ENCODE results near the gene SLIT3. TPM values are rescaled to one million over a fixed set of nuclear protein-coding genes. Genes with fewer than 3 reads are reported as not detected.

The SLIT3 gene
- total RNA-seq, 1 experiment from 2014 or later: 0.10 TPM

DNA sequence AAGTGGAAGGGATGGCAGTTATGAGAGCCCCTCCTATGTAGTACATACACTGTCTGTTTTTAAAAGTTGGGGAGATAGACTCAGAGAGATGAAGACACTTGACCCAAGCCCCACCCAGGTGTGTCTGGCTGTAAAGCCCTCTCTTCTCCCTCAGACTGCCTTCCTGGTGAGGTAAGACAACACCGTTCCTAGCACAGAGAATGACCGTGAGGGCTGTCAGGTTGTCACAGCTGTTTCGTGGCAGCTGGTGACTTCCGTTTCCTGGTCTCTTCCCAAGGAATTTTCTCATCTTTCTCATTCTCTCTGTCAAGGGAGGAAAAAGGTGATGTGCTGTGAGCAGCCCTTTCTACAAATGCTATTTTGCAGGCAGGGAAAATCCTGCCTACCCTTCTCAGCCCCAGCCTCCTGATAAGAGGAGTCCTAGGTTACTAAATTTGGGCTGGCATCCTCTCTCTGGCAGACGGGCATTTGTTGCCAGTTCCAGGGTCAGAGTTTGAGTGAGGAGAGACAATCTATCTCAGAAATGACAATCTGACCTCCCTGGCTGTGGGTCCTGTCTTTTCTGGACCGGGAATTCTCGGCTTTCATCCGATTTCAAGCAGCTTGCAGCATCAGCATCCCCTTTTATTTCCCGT lies 458.3 kb downstream of the SLIT3 start:
- TF ChIP-seq EZH2 (IDR thresholded peaks at IDR 0.05) (0 out of 2 replicates have a peak, but pooled peaks have one; percentile 18), ELF1 (IDR thresholded peaks at IDR 0.05; ENCODE audit: borderline replicate concordance, low read depth) (no peak)
- Histone ChIP-seq H3K4me3 (replicated peaks in 1 of 2; ENCODE audit: low read depth in 1 of 2, low read length in 2 of 2) (no peak overlapping the region), H3K9me2 (ENCODE audit: insufficient read depth) (no peaks in the 10 kb centered on the region), H2AFZ (ENCODE audit: low read depth, low read length, poor library complexity, severe bottlenecking) (no peak overlapping the region), H4K20me1 (ENCODE audit: insufficient read depth) (no peaks in the 10 kb centered on the region), H3K79me2 (ENCODE audit: insufficient read depth, low read length) (no peaks in the 10 kb centered on the region), H3K9me3 (ENCODE audit: control insufficient read depth in 1 of 2, insufficient read depth in 1 of 2, low read depth in 1 of 2, low read length in 2 of 2) (no peaks in the 10 kb centered on the region), H3K27ac (ENCODE audit: low read depth, low read length) (no peak overlapping the region), H3K9ac (ENCODE audit: low read length) (no peak overlapping the region), H3K27me3 (ENCODE audit: insufficient read depth, low read length) (peaks cover 97% of the 10 kb centered on the region), H3K4me1 (ENCODE audit: control insufficient read depth in 1 of 2, insufficient read depth in 2 of 2, low read length in 2 of 2) (no peaks in the 10 kb centered on the region), H3K36me3 (ENCODE audit: control insufficient read depth in 1 of 2, insufficient read depth in 2 of 2, low read length in 2 of 2) (no peaks in the 10 kb centered on the region), H3K4me2 (ENCODE audit: low read length) (no peak overlapping the region)
- DNase-seq (ENCODE audit: low read depth, low spot score) (no peak), ATAC-seq (no peak)
- ChIA-PET RAD21 (ENCODE audit: low non-redundant PET in 1 of 2, low total read pairs in 2 of 2, uncharacterized antibody in 2 of 2, unreplicated experiment in 2 of 2) (no interaction called here), CTCF (no interaction called here), POLR2A (no interaction called here)
- BruUV-seq (replicated peaks): no TSS peak
- intact Hi-C loops (cut with micrococcal nuclease): no loop called here

GRCh38 chr5:168837852-168838251 lies 463.1 kb downstream of the SLIT3 start:
- no peak overlapping the region for H3K27ac ChIP-seq (ENCODE audit: low read depth, low read length)
- CTCF ChIA-PET: no interaction called here
- no peak overlapping the region for H2AFZ ChIP-seq (ENCODE audit: low read depth, low read length, poor library complexity, severe bottlenecking)
- POLR2A ChIA-PET: interaction anchor here (1.1 kb wide), 1 partner anchor 12 kb away, joined by 3 read pairs; no protein-coding TSS in a partner anchor
- no peaks in the 10 kb centered on the region for H3K36me3 ChIP-seq (ENCODE audit: control insufficient read depth in 1 of 2, insufficient read depth in 2 of 2, low read length in 2 of 2)
- H3K9me3 ChIP-seq (ENCODE audit: control insufficient read depth in 1 of 2, insufficient read depth in 1 of 2, low read depth in 1 of 2, low read length in 2 of 2): no peaks in the 10 kb centered on the region
- no peaks in the 10 kb centered on the region for H3K4me1 ChIP-seq (ENCODE audit: control insufficient read depth in 1 of 2, insufficient read depth in 2 of 2, low read length in 2 of 2)
- H3K4me3 ChIP-seq (replicated peaks in 1 of 2; ENCODE audit: low read depth in 1 of 2, low read length in 2 of 2): no peak overlapping the region
- TF ChIP-seq SP1 (IDR thresholded peaks at IDR 0.05; ENCODE audit: low read depth) (no peak), SIN3A (IDR thresholded peaks at IDR 0.05; ENCODE audit: low read depth) (no peak), JUND (IDR thresholded peaks at IDR 0.05) (no peak), ZNF274 (IDR thresholded peaks at IDR 0.05; ENCODE audit: low read depth, low read length) (no peak), ELF1 (IDR thresholded peaks at IDR 0.05; ENCODE audit: borderline replicate concordance, low read depth) (no peak), TCF7L2 (IDR thresholded peaks at IDR 0.05; ENCODE audit: borderline replicate concordance, extremely low read depth, insufficient read depth, insufficient read length) (no peak), CBX3 (IDR thresholded peaks at IDR 0.05; ENCODE audit: low read depth) (no peak), POLR2AphosphoS5 (IDR thresholded peaks at IDR 0.05; ENCODE audit: low read depth, low read length) (no peak), SRF (IDR thresholded peaks at IDR 0.05; ENCODE audit: low read depth) (no peak), FOSL1 (IDR thresholded peaks at IDR 0.05; ENCODE audit: low read depth) (no peak), CEBPB (IDR thresholded peaks at IDR 0.05; ENCODE audit: low read depth) (no peak), ZFX (IDR thresholded peaks at IDR 0.05) (no peak), RAD21 (IDR thresholded peaks at IDR 0.05; ENCODE audit: low read depth) (no peak), ZBTB33 (IDR thresholded peaks at IDR 0.05; ENCODE audit: extremely low read depth, insufficient replicate concordance, low read length) (no peak), EZH2 (IDR thresholded peaks at IDR 0.05) (no peak), EGR1 (IDR thresholded peaks at IDR 0.05; ENCODE audit: low read depth) (no peak)
- TF ChIP-seq, protein P1, sequence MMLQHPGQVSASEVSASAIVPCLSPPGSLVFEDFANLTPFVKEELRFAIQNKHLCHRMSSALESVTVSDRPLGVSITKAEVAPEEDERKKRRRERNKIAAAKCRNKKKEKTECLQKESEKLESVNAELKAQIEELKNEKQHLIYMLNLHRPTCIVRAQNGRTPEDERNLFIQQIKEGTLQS (IDR thresholded peaks at IDR 0.05): no peak
- TF ChIP-seq, protein P2, sequence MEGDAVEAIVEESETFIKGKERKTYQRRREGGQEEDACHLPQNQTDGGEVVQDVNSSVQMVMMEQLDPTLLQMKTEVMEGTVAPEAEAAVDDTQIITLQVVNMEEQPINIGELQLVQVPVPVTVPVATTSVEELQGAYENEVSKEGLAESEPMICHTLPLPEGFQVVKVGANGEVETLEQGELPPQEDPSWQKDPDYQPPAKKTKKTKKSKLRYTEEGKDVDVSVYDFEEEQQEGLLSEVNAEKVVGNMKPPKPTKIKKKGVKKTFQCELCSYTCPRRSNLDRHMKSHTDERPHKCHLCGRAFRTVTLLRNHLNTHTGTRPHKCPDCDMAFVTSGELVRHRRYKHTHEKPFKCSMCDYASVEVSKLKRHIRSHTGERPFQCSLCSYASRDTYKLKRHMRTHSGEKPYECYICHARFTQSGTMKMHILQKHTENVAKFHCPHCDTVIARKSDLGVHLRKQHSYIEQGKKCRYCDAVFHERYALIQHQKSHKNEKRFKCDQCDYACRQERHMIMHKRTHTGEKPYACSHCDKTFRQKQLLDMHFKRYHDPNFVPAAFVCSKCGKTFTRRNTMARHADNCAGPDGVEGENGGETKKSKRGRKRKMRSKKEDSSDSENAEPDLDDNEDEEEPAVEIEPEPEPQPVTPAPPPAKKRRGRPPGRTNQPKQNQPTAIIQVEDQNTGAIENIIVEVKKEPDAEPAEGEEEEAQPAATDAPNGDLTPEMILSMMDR (IDR thresholded peaks at IDR 0.05 in 2 of 3, conservative IDR thresholded peaks at IDR 0.05 in 1 of 3; ENCODE audit: borderline replicate concordance in 1 of 3, insufficient read depth in 1 of 3, low read depth in 2 of 3, low read length in 2 of 3): no peak
- H3K79me2 ChIP-seq (ENCODE audit: insufficient read depth, low read length): no peaks in the 10 kb centered on the region
- ATAC-seq (no peak), DNase-seq (ENCODE audit: low read depth, low spot score) (no peak)
- peaks cover 83% of the 10 kb centered on the region for H3K27me3 ChIP-seq (ENCODE audit: insufficient read depth, low read length)
- H3K9me2 ChIP-seq (ENCODE audit: insufficient read depth): no peaks in the 10 kb centered on the region
- H3K4me2 ChIP-seq (ENCODE audit: low read length): no peak overlapping the region
- RAD21 ChIA-PET (ENCODE audit: low non-redundant PET in 1 of 2, low total read pairs in 2 of 2, uncharacterized antibody in 2 of 2, unreplicated experiment in 2 of 2): no interaction called here
- no TSS peak for BruUV-seq (replicated peaks)
- intact Hi-C loops (cut with micrococcal nuclease): no loop called here
- H3K9ac ChIP-seq (ENCODE audit: low read length): no peak overlapping the region
- no peaks in the 10 kb centered on the region for H4K20me1 ChIP-seq (ENCODE audit: insufficient read depth)

All from HCT116 (cell line).